Caco-2 (cell line): Measurements from ENCODE around the gene HES5. TPM values are rescaled to one million over a fixed set of nuclear protein-coding genes. Genes with fewer than 3 reads are reported as not detected.

Experiments used
- BruUV-seq: library from RNA; stranded (reverse); fragments of 400-500 nt; replicated peaks from 2 replicates; lab custom pipeline; 2021; lab: Mats Ljungman, UMichigan
- CTCF ChIA-PET: fragments of 300-600 bp; sonication (Branson Sonifier 250); formaldehyde crosslinking; loops from one replicate; lab custom pipeline; 2022; ENCODE audit warnings: antibody characterized with exemption; lab: Charles Lee
- POLR2A ChIA-PET: fragments of 300-600 bp; sonication (Branson Sonifier 250); formaldehyde crosslinking; loops from one replicate; lab custom pipeline; 2022; ENCODE audit warnings: antibody characterized with exemption; lab: Charles Lee
- DNase-seq, 2 experiments: peaks; one replicate each; pipeline versions ENCODE4 v3.0.0 to v3.0.0-alpha.2; 2020 to 2022
- H3K27me3 ChIP-seq: replicated peaks from 2 replicates; pipeline ENCODE4 v1.6.0; 2011; ENCODE audit warnings: low read length; ENCODE audit not compliant: control insufficient read depth, insufficient read depth
- H3K36me3 ChIP-seq: 2 replicates; pipeline ENCODE4 v1.5.1; 2011; ENCODE audit warnings: low read length; ENCODE audit not compliant: control insufficient read depth, insufficient read depth
- H3K4me1 ChIP-seq: fragments of 250-450 bp; sonication (Bioruptor Pico); 2 replicates; pipeline ENCODE4 v1.5.1; 2020; ENCODE audit warnings: mild to moderate bottlenecking
- H3K4me3 ChIP-seq: 2 replicates; pipeline ENCODE4 v1.5.1; 2011; ENCODE audit warnings: low read depth, mild to moderate bottlenecking, control low read depth, low read length
- H3K9me3 ChIP-seq: fragments of 250-450 bp; sonication (Bioruptor Pico); 2 replicates; pipeline ENCODE4 v1.5.1; 2020; ENCODE audit warnings: mild to moderate bottlenecking, moderate library complexity
- H3K27ac Mint-ChIP-seq: one replicate; pipeline ENCODE4 v1.8.0; 2022; ENCODE audit warnings: mixed read lengths; ENCODE audit not compliant: unreplicated experiment
- H3K27me3 Mint-ChIP-seq: one replicate; pipeline ENCODE4 v1.8.0; 2022; ENCODE audit warnings: mixed read lengths; ENCODE audit not compliant: insufficient read depth, unreplicated experiment
- H3K36me3 Mint-ChIP-seq: one replicate; pipeline ENCODE4 v1.8.0; 2022; ENCODE audit warnings: mild to moderate bottlenecking, mixed read lengths; ENCODE audit not compliant: insufficient read depth, unreplicated experiment
- H3K4me1 Mint-ChIP-seq: one replicate; pipeline ENCODE4 v1.8.0; 2022; ENCODE audit warnings: low read depth, mixed read lengths; ENCODE audit not compliant: unreplicated experiment
- H3K4me3 Mint-ChIP-seq: one replicate; pipeline ENCODE4 v1.8.0; 2022; ENCODE audit warnings: mild to moderate bottlenecking, moderate library complexity, mixed read lengths; ENCODE audit not compliant: unreplicated experiment
- H3K9me3 Mint-ChIP-seq: one replicate; pipeline ENCODE4 v1.8.0; 2022; ENCODE audit warnings: mixed read lengths; ENCODE audit not compliant: unreplicated experiment
- intact Hi-C: fragments of 100-400 bp; cut with micrococcal nuclease; formaldehyde crosslinking; loops from one replicate; pipeline ENCODE4 v1.10.0; 2022; ENCODE audit not compliant: unreplicated experiment
- total RNA-seq: library from RNA; stranded (reverse); gene quantifications from 2 replicates; pipeline ENCODE4 v1.2.3, GENCODE V29; 2022
- TF ChIP-seq, protein P1 (sequence below), 2 experiments: fragments of 200-600 bp in 1 of 2; IDR thresholded peaks; 1 replicate in 1 of 2; 2 replicates in 1 of 2; pipeline versions ENCODE4 v1.5.1 to v1.8.0; 2011 to 2022; ENCODE audit warnings: antibody characterized with exemption in 1 of 2, control low read depth in 1 of 2, inconsistent platforms in 1 of 2, low read depth in 1 of 2, low read length in 1 of 2, mild to moderate bottlenecking in 1 of 2, moderate library complexity in 1 of 2; ENCODE audit not compliant: insufficient read depth in 1 of 2, severe bottlenecking in 1 of 2, unreplicated experiment in 1 of 2

HES5 gene
- total RNA-seq, 1 experiment from 2014 or later: not detected

DNA sequence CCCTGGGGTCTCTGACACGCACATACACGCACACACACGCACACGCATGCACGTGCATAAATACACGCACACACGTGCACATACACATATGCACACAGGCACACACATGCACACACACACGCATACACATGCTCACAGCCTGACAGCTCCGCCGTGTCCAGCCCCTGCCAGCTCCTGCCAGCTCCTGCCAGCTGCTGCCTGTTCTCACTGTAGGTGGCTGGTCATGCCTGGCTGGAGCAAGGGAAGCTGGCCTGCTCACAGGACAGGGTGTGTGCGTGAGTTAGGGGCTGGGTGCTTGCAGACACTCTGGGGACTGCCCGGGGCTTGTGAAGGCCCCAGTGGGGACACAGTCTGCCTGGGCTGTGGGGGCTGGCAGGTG, 49.1 kb downstream of the HES5 start:
- peaks cover 6% of the 10 kb centered on the region; the same call in 1 of the 2 replicates for H3K4me1 ChIP-seq
- ChIA-PET POLR2A (no interaction called here), CTCF (no interaction called here)
- intact Hi-C loops: no loop called here
- TF ChIP-seq, protein P1, sequence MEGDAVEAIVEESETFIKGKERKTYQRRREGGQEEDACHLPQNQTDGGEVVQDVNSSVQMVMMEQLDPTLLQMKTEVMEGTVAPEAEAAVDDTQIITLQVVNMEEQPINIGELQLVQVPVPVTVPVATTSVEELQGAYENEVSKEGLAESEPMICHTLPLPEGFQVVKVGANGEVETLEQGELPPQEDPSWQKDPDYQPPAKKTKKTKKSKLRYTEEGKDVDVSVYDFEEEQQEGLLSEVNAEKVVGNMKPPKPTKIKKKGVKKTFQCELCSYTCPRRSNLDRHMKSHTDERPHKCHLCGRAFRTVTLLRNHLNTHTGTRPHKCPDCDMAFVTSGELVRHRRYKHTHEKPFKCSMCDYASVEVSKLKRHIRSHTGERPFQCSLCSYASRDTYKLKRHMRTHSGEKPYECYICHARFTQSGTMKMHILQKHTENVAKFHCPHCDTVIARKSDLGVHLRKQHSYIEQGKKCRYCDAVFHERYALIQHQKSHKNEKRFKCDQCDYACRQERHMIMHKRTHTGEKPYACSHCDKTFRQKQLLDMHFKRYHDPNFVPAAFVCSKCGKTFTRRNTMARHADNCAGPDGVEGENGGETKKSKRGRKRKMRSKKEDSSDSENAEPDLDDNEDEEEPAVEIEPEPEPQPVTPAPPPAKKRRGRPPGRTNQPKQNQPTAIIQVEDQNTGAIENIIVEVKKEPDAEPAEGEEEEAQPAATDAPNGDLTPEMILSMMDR (IDR thresholded peaks at IDR 0.05; ENCODE audit: insufficient read depth in 1 of 2, low read depth in 1 of 2, low read length in 1 of 2, severe bottlenecking in 1 of 2, unreplicated experiment in 1 of 2): no peak
- no peaks in the 10 kb centered on the region for H3K9me3 Mint-ChIP-seq
- no peak overlapping the region for H3K4me3 Mint-ChIP-seq
- H3K4me1 Mint-ChIP-seq: no peaks in the 10 kb centered on the region
- H3K27me3 ChIP-seq: no peaks in the 10 kb centered on the region
- H3K9me3 ChIP-seq: no peaks in the 10 kb centered on the region
- no peak overlapping the region for H3K27ac Mint-ChIP-seq
- DNase-seq: no peak
- no peak overlapping the region for H3K4me3 ChIP-seq
- no peaks in the 10 kb centered on the region for H3K36me3 ChIP-seq
- no TSS peak for BruUV-seq
- H3K27me3 Mint-ChIP-seq: no peaks in the 10 kb centered on the region
- H3K36me3 Mint-ChIP-seq: no peaks in the 10 kb centered on the region

DNA sequence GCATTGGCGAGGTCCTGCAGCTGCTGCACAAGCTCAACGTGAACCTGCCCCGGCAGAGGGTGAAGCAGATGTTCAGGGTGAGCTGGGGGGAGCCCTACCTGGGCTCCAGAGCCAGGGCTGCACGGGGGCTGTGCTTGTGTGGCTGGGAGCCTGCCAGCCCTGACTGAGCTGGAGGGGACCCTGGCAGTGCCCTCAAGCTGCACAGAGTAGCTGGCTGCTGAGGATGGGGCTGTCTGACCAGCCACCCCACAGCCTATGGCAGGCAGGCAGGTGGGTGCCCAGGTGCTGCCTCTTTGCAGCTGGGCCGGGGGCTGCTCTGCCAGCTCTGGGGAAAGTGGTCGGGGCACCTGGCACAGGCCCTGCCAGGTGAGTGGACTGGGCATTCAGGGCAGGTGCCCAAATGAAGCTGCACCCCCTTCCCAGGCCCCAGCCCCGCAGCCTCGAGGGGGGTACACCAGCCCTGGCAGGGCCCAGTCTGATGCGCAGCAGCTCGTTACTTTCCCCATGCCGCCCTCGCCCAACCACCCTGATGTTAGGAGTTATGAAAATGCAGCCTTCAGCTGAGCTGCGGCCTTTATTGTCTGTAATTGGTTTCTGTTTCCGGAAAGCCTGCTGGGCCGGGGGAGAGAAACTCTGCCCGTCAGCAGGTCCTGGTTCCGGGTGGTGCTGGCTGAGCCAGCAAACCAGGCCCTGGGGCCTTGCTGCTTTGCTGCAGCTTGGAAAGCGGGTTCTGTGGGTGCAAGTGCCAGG, 49.7 kb downstream of the HES5 start:
- intact Hi-C loops: no loop called here
- no peaks in the 10 kb centered on the region for H3K9me3 ChIP-seq
- H3K4me1 Mint-ChIP-seq: no peaks in the 10 kb centered on the region
- ChIA-PET CTCF (no interaction called here), POLR2A (no interaction called here)
- H3K4me3 Mint-ChIP-seq: no peak overlapping the region
- no peaks in the 10 kb centered on the region for H3K27me3 Mint-ChIP-seq
- BruUV-seq: no TSS peak
- H3K4me3 ChIP-seq: no peak overlapping the region
- H3K4me1 ChIP-seq: peaks cover 6% of the 10 kb centered on the region; the same call in 1 of the 2 replicates
- no peaks in the 10 kb centered on the region for H3K36me3 Mint-ChIP-seq
- no peak overlapping the region for H3K27ac Mint-ChIP-seq
- no peaks in the 10 kb centered on the region for H3K27me3 ChIP-seq
- no peak for DNase-seq
- TF ChIP-seq, protein P1 (IDR thresholded peaks at IDR 0.05; ENCODE audit: insufficient read depth in 1 of 2, low read depth in 1 of 2, low read length in 1 of 2, severe bottlenecking in 1 of 2, unreplicated experiment in 1 of 2): no peak
- H3K36me3 ChIP-seq: no peaks in the 10 kb centered on the region
- H3K9me3 Mint-ChIP-seq: no peaks in the 10 kb centered on the region

DNA sequence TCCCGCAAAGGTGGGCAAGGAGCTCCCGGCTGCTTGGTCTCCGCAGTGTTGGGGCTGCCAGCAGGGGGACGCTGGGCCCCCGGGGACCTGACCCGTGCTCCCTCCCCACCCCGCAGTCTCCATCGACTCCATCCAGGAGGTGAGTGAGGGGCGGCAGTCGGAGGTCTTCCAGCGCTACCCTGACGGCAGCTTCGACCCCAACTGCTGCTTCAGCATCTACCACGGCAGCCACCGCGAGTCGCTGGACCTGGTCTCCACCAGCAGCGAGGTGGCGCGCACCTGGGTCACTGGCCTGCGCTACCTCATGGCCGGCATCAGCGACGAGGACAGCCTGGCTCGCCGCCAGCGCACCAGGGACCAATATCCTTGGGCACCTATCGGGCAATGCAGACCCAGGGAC, 50.4 kb downstream of the HES5 start:
- ChIA-PET CTCF (no interaction called here), POLR2A (no interaction called here)
- Histone ChIP-seq H3K36me3 (no peaks in the 10 kb centered on the region), H3K4me3 (no peak overlapping the region), H3K4me1 (peaks cover 6% of the 10 kb centered on the region; the same call in 1 of the 2 replicates), H3K9me3 (no peaks in the 10 kb centered on the region), H3K27me3 (no peaks in the 10 kb centered on the region)
- TF ChIP-seq, protein P1 (IDR thresholded peaks at IDR 0.05; ENCODE audit: insufficient read depth in 1 of 2, low read depth in 1 of 2, low read length in 1 of 2, severe bottlenecking in 1 of 2, unreplicated experiment in 1 of 2): no peak
- Mint-ChIP-seq H3K4me1 (no peaks in the 10 kb centered on the region), H3K27ac (no peak overlapping the region), H3K36me3 (no peaks in the 10 kb centered on the region), H3K27me3 (no peaks in the 10 kb centered on the region), H3K4me3 (no peak overlapping the region), H3K9me3 (no peaks in the 10 kb centered on the region)
- intact Hi-C loops: no loop called here
- BruUV-seq: no TSS peak
- no peak for DNase-seq
